HG03469 (cell line): ENCODE data around the gene HSD11B1.
"Not testable (repeated sequence)": the region's sequence is repeated elsewhere in the genome, so short reads cannot be mapped to it uniquely, and the experiment has no call there.

Experiments used
- ATAC-seq: cut with Tn5 transposase; IDR thresholded peaks from one replicate; pipeline ENCODE4 v1.9.1; 2021; ENCODE audit warnings: mild to moderate bottlenecking, moderate library complexity, moderate number of reproducible peaks; ENCODE audit not compliant: unreplicated experiment

Gene HSD11B1

GRCh38 chr1:209689477-209689876 is 15.2 kb upstream of the HSD11B1 start:
- no peak for ATAC-seq

DNA sequence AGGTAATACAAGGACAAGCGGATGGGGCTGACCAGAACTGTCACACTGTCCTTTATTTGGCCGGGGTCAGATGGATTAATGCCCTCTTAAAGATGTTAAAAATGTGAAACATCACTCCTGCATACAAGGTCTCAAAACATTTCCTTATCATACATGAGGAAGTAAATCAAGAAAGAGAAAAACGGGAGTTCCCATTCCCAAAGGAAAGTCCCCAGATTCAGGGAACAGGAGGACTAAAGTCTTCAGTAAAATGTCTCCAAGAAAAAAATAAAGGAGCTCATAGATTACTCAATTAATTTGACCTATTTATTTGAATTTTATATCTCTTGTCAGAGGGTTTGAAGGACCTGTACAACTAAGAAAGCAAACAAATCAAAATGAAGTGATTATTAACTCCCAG is 13.4 kb upstream of the HSD11B1 start:
- ATAC-seq, result no peak

DNA sequence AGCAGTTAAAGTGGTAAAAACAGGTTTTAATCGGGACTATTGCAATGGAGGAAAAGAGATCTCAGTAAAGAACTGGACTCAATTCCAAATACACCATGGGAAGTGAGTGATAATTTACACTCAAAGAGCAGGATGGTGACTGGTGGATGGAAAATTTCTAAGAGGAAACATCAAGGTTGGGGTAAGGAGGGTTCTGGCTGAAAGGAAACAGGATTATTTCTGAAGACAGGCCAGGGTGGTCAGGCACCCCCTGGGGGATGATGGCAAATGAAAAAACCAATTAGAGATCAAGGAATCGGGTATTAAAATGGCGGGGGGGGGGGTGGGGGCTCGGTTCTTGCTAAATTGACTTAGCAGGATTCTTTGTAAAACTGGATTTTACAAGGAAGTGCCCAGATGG is 12.3 kb upstream of the HSD11B1 start:
- no peak for ATAC-seq

- no peak for ATAC-seq
Observed at GRCh38 chr1:209692745-209693504, 11.7 kb upstream of the HSD11B1 start.

- ATAC-seq, result no peak
Observed at GRCh38 chr1:209696673-209697072, 8.0 kb upstream of the HSD11B1 start.

GRCh38 chr1:209697126-209697525 is 7.5 kb upstream of the HSD11B1 start:
- no peak for ATAC-seq

DNA sequence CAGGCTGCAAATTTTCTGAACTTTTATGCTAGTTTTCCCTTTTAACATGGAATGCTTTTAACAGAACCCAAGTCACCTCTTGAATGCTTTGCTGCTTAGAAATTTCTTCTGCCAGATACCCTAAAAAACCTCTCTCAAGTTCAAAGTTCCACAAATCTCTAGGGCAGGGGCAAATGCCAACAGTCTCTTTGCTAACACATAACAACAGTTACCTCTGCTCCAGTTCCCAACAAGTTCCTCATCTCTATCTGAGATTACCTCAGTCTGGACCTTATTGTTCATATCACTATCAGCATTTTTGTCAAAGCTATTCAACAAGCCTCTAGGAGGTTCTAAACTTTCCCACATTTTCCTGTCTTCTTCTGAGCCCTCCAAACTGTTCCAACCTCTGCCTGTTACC is 4.0 kb upstream of the HSD11B1 start:
- not testable (repeated sequence) for ATAC-seq

DNA sequence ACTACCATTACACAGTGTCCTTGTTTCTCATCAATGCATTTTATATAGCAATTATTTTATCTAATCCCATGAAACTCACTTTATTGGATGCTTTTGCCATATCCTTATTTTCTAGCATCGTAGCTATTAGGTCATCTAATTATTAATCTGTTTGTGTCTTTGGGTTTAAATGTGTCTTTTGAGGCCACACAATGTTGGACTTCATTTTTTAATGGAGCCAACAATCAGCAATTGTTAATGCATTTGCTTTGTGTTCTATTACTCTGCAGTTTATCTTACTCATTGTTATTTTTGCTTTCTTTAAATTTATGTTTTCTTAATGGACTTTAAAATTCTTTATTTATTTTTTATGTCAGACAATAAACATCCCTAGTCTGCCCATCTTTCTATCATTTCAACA is 1.8 kb upstream of the HSD11B1 start:
- ATAC-seq, result no peak

GRCh38 chr1:209703834-209704504 is 677 bp upstream of the HSD11B1 start:
- no peak for ATAC-seq

GRCh38 chr1:209705033-209705598 is 470 bp downstream of the HSD11B1 start:
- ATAC-seq, result no peak

- ATAC-seq, result no peak
Observed at GRCh38 chr1:209706622-209707021, 2.0 kb downstream of the HSD11B1 start.

- ATAC-seq, result no peak
Observed at GRCh38 chr1:209707308-209707707, 2.7 kb downstream of the HSD11B1 start.

GRCh38 chr1:209708297-209708696 is 3.7 kb downstream of the HSD11B1 start:
- ATAC-seq, result no peak

DNA sequence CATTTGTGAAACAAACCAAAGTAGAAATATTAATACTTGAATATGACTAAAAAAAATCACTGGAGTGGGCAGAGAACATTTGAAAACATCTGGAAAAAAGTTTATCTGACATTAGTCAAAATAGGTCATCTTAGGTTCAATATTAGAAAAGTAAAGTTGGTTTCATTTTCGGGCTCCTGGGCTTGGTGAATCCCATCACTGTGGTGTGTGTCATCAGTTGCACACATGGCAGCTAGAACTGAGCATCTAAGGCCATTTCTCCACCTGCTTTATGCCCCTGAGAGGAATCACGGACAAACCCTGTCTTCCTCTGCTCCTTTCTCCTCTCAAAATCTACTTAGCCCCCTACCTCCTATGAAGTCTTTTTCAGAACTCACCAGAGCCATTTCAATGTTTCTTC is 5.4 kb downstream of the HSD11B1 start:
- ATAC-seq, result no peak

DNA sequence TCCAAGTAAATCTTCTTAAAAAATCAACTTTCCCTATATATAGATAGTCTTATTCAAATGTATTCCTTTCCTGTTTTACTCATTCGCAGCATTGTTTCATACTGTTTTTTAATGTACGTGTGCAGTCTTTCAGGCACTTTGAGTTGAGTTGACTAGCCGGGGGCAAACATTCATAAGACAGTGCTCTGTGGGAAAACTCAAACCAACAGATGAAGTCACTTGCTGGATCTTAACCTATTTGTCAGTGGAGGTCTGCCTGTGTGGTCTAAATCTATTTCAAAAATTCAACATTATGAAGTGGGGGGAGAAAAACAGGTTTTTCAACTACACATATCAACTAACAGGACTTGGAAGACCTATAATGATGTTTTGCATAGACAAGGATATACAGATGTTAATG is 6.2 kb downstream of the HSD11B1 start:
- ATAC-seq, result no peak

DNA sequence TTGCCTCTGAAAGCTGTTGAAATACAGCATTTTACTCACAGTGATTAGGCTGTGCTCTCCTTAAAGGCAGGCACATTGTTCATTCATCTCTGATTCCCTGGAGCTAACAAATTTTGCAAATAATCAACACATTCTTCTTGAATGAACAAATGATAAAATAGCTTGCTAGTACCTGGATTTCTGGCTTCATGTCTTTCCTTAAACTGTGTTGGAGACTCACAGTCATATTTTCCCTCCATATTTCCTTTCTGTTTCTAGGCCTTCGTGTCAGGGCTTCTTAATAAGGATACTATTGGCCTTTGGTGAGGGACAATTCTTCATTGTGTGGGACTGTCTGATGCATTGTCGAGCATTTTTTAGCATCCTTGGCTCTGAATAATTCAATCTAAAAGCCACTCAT is 9.7 kb downstream of the HSD11B1 start:
- no peak for ATAC-seq

DNA sequence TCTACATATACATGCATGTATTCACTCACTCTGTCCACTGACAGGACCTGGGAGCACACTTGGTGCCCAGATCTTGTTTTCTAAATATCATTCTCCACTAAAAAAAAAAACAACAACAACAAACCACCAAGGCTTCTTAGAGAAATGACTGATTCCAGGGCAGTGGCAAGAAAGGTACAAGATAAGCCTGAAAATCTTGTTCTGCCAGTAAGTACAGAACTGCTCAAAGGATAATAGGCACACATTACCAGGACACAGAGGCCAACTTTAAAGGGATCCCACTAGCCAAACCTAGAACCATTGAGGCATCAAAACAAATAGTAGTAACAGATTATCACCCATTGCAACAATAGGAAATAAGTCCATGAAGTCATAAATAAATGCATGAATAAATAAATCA is 10.7 kb downstream of the HSD11B1 start:
- no peak for ATAC-seq

- no peak for ATAC-seq
Observed at GRCh38 chr1:209717818-209718217, 13.2 kb downstream of the HSD11B1 start.

GRCh38 chr1:209720326-209720725 is 15.7 kb downstream of the HSD11B1 start:
- ATAC-seq, result no peak

GRCh38 chr1:209720826-209721225 is 16.2 kb downstream of the HSD11B1 start:
- ATAC-seq, result no peak

GRCh38 chr1:209721323-209721722 is 16.7 kb downstream of the HSD11B1 start:
- ATAC-seq, result no peak

GRCh38 chr1:209723265-209723664 is 18.6 kb downstream of the HSD11B1 start:
- no peak for ATAC-seq
